Stimulated activated CD4-positive, alpha-beta T cell treated with anti-CD3 and anti-CD28 coated beads, Interleukin-4, amount 100 ng/mL, for 48 hours (primary cell): ENCODE data around the gene KCNJ9.
A peak's percentile ranks its signal among the peaks of the same experiment; 100 is the strongest.

Source experiments
- DNase-seq, 2 donors: peaks; one replicate each; pipeline ENCODE4 v3.0.0-alpha.2; 2020; ENCODE audit warnings: low read depth in 2 of 2

Gene KCNJ9

GRCh38 chr1:160087118-160087662, 5.9 kb downstream of the KCNJ9 start:
- no peak for DNase-seq

GRCh38 chr1:160089883-160090282, 8.5 kb downstream of the KCNJ9 start:
- no peak for DNase-seq

- DNase-seq = no peak
These were observed 9.4 kb downstream of the KCNJ9 start for GRCh38 chr1:160090760-160091159.

GRCh38 chr1:160091666-160092223, 10.4 kb downstream of the KCNJ9 start:
- no peak for DNase-seq

GRCh38 chr1:160092366-160093068, 11.2 kb downstream of the KCNJ9 start:
- DNase-seq = no peak

- no peak for DNase-seq
These were observed 11.7 kb downstream of the KCNJ9 start for GRCh38 chr1:160093069-160093395.

- DNase-seq = no peak
These were observed 12.4 kb downstream of the KCNJ9 start for GRCh38 chr1:160093624-160094290.

- DNase-seq = no peak
These were observed 12.9 kb downstream of the KCNJ9 start for GRCh38 chr1:160094291-160094625.

- DNase-seq = no peak
These were observed 13.5 kb downstream of the KCNJ9 start for GRCh38 chr1:160094806-160095205.

- DNase-seq = no peak
These were observed 14.2 kb downstream of the KCNJ9 start for GRCh38 chr1:160095382-160096105.

- DNase-seq = no peak
These were observed 15.2 kb downstream of the KCNJ9 start for GRCh38 chr1:160096274-160097116.

- DNase-seq = no peak
These were observed 16.0 kb downstream of the KCNJ9 start for GRCh38 chr1:160097151-160097910.

GRCh38 chr1:160097911-160098851, 16.8 kb downstream of the KCNJ9 start, which contains the start of gene IGSF8:
TSS of gene IGSF8 (minus strand) at chr1:160098619. CDS start at chr1:160098472, 147 bp downstream.
- peak; percentile 89 to 95 for DNase-seq

- peak; percentile 97 to 99 for DNase-seq
These were observed 17.7 kb downstream of the KCNJ9 start for GRCh38 chr1:160098852-160099561.

- DNase-seq = no peak
These were observed 18.5 kb downstream of the KCNJ9 start for GRCh38 chr1:160099716-160100375.

GRCh38 chr1:160101037-160101716, 19.8 kb downstream of the KCNJ9 start:
- DNase-seq = peak; percentile 63 to 71

GRCh38 chr1:160101717-160102522, 20.6 kb downstream of the KCNJ9 start:
- no peak for DNase-seq
